ENCODE measurements around the gene ITGAE.

DNA sequence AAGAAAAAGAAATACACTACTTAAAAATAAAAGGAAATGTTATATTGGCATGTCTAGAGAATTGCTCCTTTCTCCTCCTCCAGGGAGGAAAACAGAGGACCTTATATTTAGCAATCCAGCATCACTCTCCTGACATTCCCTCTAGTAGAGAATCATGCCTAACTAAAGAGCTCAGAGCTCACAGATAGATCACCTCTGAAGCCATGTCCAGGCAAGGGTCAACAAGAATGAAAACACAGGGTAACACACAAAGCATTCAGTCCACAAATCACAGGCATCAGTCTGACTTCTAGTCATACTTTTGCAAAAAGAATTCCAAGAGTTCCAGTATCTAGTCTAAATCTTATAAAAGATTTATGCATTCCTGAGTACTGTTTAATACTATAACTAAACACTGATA is 81.7 kb downstream of the ITGAE start:
- TF ChIP-seq, protein P1, sequence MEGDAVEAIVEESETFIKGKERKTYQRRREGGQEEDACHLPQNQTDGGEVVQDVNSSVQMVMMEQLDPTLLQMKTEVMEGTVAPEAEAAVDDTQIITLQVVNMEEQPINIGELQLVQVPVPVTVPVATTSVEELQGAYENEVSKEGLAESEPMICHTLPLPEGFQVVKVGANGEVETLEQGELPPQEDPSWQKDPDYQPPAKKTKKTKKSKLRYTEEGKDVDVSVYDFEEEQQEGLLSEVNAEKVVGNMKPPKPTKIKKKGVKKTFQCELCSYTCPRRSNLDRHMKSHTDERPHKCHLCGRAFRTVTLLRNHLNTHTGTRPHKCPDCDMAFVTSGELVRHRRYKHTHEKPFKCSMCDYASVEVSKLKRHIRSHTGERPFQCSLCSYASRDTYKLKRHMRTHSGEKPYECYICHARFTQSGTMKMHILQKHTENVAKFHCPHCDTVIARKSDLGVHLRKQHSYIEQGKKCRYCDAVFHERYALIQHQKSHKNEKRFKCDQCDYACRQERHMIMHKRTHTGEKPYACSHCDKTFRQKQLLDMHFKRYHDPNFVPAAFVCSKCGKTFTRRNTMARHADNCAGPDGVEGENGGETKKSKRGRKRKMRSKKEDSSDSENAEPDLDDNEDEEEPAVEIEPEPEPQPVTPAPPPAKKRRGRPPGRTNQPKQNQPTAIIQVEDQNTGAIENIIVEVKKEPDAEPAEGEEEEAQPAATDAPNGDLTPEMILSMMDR (conservative IDR thresholded peaks at IDR 0.05; ENCODE audit: low read depth, low read length) = no peak
- no peak for TF ChIP-seq EZH2 (IDR thresholded peaks at IDR 0.05; ENCODE audit: borderline replicate concordance, low read depth, low read length, poor library complexity, severe bottlenecking)

Data from A673 (cell line).